GM21723 (cell line): Measurements from ENCODE around the gene TYW1.
A peak's percentile ranks its signal among the peaks of the same experiment; 100 is the strongest.
"Not testable (repeated sequence)": the region's sequence is repeated elsewhere in the genome, so short reads cannot be mapped to it uniquely, and the experiment has no call there.

Experiments
- ATAC-seq: cut with Tn5 transposase; IDR thresholded peaks from one replicate; pipeline ENCODE4 v1.9.1; 2021; ENCODE audit warnings: mild to moderate bottlenecking, moderate library complexity; ENCODE audit not compliant: unreplicated experiment

The TYW1 gene

GRCh38 chr7:66996444-66997191 is at the start of gene TYW1:
TYW1 (plus strand) TSS chr7:66996833; CDS start chr7:66996979, 146 bp downstream.
- peak; percentile 85 for ATAC-seq

DNA sequence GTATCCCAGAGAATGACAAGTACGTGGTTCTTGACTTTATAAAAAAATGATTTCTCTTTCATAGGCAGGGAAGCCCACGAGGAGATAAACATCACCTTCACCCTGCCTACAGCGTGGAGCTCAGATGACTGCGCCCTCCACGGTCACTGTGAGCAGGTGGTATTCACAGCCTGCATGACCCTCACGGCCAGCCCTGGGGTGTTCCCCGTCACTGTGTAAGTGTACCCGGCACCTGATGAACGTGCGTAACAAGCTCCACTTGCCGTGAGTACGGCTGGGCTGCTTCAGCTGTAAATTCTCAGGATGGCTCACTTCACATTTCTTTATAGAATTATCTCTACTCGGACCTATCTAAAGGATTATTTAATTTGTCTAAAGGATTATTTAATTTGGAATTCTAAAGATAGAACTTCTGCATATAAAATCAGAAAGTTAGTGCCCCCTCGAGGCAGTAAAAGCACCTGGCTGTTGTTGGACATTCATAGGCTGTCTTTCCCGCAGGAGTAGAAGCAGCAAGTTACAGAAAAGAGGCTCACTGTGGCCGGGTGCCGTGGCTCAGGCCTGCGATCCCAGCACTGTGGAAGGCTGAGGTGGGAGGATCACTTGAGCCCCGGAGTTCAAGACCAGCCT is 48.0 kb upstream of the TYW1 start:
- no peak for ATAC-seq

DNA sequence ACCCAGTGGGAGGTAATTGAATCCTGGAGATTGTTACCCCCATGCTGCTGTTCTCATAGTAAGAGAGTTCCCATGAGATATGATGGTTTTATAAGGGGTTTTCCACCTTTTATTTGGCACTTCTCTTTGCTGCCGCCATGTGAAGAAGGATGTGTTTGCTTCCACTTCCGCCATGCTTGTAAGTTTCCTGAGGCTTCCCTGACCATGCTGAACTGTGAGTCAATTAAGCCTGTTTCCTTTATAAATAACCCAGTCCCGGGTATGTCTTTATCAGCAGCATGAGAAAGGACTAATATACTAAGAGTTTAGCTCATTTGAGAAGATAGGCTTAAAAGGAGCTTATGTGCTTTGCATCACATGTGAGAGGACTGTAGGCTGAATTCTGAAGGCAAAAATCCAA is 46.3 kb upstream of the TYW1 start:
- no peak for ATAC-seq

- ATAC-seq: no peak
Observed at GRCh38 chr7:66950763-66951162, 45.9 kb upstream of the TYW1 start.

GRCh38 chr7:66952343-66953043 is 44.1 kb upstream of the TYW1 start:
- no peak for ATAC-seq

GRCh38 chr7:66953044-66953427 is 43.6 kb upstream of the TYW1 start:
- ATAC-seq: no peak

DNA sequence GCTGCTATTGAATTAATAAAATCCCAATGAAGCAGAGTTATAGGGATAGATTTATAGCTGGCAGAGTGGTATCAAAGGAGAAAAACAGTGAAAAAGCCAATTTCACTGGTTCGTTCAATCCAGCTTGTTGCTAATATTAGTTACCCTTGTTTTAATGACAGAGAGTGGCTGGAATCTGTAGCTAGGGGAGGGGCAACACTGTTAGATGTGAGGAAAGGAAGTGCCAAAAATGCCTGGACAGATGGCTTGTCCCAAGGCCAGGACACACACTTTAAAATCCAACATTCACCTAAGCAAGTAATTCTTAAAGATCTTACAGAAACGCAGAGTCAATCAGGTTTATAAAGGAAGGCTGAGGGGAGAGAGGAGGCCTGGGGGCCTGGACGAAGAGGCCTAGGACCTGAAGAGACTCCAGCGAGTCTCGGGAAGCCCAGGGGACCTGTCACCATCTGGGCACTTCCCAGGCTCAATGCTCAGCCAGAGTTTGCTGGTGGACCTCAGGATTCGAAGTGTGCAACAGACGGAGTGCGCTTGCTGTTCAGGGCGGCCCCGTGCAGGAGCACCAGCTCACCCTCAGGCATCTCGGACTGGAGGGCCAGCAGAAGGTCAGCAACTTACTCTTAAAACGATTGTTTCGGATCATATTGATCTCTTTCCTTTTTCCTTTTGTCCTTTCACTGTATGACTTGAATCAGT is 38.9 kb upstream of the TYW1 start:
- no peak for ATAC-seq

- no peak for ATAC-seq
Observed at GRCh38 chr7:66958538-66959350, 37.9 kb upstream of the TYW1 start.

DNA sequence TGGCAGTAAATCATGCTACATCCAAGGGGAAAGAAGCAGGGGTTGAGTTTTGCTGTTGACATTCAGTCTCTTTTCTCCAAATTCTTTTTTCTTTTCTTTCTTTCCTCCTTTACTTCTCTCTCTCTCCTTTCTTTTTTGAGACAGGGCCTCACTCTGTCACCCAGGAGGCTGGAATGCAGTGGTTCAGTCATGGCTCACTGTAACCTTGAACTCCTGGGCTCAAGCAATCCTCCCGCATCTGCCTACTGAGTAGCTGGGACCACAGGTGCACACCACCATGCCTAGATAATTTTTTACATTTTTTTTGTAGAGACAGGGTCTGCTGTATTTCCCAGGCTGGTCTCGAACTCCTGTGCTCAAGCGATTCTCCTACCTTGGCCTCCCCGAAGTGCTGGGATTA is 36.4 kb upstream of the TYW1 start:
- no peak for ATAC-seq

DNA sequence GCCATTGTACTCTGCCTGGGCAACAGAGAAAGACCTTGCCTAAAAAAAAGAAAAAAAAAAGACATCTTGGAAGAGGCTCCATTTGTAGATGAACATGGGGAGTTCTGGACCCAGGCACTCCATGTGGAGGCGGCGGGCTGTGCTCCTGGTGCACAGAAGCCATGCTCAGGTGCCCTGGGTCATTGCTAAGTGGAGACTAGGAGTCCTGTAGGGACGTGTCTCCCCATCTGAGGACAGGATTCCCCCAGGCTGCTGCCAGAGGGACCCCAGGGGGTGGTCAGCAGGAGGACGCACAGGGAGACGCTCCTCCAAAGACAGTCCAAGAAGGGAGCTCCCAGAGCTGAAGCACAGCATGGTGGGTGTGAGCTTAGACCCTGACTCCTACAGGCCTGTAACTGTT is 35.5 kb upstream of the TYW1 start:
- no peak for ATAC-seq

DNA sequence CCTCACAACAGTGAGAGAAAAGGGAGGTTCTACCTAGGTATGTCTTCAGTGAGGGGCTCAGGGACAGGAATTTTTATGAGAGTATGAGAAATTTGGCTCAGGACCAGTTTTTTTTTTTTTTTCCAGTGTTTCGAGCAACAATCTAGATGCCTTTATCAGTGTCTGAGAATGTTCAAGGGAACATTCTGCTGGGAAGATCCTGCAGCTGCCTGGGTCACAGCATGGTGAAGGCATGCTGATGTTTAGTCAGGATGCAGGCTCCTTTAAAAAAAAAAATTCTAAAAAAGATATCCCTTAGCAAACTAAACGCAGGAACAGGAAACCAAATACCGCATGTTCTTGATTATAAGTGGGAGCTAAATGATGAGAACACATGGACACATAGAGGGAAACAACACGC is 32.2 kb upstream of the TYW1 start:
- no peak for ATAC-seq

DNA sequence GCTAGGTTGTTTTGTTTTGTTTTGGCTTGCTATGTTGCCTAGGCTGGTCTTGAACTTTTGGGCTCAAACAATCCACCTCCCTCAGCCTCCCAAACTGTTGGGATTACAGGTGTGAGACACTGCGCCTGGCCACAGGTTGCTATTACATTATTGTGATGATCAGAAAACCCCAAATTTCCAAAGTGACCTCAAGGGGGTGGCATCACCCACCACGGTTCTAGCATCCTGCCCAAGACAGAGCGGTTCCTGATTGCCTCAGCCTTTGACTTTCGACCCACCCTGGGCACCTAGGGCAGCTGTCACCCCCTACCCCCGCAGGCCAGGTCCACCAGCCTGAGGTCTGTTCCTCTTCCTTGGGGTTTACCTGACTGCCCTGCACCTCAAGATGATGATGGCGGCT is 29.6 kb upstream of the TYW1 start:
- no peak for ATAC-seq

DNA sequence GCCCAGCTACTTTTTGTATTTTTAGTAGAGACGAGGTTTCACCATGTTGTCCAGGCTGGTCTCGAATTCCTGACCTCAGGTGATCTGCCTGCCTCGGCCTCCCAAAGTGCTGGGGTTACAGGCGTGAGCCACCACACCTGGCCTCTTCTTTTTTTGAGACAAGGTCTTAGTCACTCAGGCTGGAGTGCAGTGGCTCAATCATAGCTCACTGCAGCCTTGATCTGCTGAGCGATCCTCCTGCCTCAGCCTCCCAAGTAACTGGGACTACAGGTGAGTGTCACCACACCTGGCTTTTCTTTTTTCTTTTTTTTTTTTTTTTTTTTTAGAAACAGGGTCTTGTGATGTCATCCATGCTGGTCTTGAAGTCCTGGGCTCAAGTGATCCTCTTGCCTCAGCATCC is 27.6 kb upstream of the TYW1 start:
- ATAC-seq: not testable (repeated sequence)

DNA sequence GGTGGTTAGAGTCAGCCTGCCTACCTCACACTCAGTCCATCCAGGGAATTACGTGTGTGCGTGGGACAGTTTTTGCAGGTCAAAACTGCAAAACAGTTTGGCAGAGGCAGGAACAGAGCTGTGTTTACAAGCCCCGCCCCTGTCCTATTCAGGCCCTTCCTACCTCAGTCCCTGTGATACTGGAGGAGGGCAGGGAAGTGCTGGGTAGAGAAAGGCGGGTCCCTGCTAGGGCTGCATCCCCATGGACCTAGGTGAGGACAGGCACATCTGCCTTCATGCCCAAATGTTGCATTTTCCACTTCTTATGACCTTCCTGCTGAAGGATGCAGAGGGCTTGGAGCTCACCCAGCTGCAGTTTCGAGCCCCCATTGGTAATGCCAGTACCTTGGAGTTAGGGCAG is 26.3 kb upstream of the TYW1 start:
- ATAC-seq: no peak

DNA sequence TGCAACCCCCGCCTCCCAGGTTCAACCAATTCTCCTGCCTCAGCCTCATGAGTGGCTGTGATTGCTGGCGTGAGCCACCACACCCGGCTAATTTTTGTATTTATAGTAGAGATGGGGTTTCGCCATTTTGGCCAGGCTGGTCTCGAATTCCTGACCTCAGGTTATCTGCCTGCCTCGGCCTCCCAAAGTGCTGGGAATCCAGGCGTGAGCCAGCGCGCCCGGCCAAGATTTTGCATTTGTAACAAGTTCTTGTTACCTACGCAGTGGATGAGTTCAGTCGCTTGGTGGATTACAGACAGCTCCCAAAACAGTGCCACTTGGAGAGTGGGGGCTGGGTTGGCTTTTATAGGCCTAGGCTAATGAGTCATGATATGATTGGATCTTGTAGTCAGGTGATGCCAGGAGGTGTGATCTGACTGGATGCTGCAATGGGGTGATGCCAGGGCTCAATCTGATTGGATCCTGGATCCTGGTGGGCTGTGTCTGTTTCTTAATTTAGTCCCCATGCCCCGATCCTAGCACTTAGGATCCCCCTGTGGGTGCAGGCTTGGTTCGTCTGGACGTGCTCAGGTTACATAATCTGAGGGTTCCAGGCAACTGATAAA is 21.5 kb upstream of the TYW1 start:
- no peak for ATAC-seq

DNA sequence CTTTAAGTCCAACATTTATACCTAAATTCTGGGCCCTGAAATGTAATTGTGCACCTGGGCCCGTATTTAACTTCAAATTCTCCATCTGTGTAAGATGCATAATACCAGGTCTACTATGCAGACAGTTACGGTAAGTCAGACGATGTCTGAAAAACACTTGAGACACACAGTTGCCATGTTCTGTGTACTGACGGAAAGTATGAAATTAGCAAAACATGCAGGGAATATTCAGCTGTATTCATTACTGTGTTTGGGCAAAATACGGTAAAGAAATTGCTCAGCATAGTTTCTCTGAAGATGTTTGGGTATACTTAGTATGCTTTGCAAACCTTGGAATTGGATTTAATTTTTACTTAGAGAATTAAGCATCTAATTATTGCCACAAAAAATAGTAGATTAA is 18.3 kb upstream of the TYW1 start:
- not testable (repeated sequence) for ATAC-seq

DNA sequence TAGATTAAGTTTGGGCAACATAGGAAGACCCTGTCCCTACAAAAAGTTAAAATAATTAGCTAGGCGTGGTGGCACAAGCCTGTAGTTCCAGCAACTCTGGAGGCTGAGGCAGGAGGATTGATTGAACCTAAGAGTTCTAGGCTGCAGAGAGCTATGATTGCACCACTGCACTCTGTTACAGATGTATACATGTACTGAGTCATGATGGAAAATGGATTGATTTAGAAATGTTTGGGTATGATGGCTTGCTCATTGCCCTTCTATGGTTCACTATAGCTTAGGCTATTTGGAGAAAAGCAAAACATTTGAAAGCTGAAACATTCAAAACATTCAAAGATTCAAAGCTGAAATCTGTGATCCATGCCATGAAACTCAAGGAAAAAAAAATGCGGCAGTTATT is 17.6 kb upstream of the TYW1 start:
- ATAC-seq: not testable (repeated sequence)

GRCh38 chr7:66980336-66980735 is 16.3 kb upstream of the TYW1 start:
- ATAC-seq: not testable (repeated sequence)

DNA sequence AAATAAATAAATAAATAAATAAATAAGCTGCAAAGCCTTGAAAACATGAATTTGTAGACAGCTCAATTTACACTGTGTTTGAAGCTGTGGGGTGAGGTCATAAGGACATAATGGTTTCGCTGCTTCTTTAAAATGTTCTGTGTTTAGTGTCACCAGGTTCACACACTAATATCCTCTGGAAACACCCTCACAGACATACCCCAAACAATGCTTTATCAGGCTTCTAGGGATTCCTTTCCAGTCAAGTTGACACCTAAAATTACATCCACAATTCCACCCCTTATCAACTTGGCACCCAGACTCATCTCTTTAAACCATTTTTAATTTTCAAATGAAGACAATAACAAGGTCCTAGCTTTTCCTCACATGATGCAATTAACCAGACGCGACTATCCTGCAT is 7.1 kb upstream of the TYW1 start:
- ATAC-seq: not testable (repeated sequence)

DNA sequence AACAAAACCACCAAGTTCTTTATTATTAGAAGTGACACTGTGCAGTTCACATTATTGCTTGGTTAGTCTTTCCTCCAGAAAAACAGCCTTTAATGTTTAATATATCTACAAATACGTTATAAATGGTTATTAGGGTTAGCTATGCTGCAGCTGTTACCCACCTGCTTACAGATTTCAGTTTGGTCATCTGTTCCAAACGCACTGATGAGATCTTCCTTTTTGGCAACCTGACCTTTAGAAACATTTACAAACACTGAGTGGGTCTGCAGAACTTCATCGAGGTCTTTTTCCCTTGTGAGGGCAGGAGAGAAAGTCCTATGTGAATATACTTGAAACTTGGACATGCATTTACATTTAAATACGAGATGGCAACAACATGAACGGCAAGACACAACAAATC is 2.6 kb upstream of the TYW1 start:
- ATAC-seq: not testable (repeated sequence)
